ENCODE data around the gene BAIAP2L1. TPM values are rescaled to one million over a fixed set of nuclear protein-coding genes. Genes with fewer than 3 reads are reported as not detected.
A peak's percentile ranks its signal among the peaks of the same experiment; 100 is the strongest.

Gene BAIAP2L1
- total RNA-seq, 1 experiment from 2014 or later, result 14.0 TPM

DNA sequence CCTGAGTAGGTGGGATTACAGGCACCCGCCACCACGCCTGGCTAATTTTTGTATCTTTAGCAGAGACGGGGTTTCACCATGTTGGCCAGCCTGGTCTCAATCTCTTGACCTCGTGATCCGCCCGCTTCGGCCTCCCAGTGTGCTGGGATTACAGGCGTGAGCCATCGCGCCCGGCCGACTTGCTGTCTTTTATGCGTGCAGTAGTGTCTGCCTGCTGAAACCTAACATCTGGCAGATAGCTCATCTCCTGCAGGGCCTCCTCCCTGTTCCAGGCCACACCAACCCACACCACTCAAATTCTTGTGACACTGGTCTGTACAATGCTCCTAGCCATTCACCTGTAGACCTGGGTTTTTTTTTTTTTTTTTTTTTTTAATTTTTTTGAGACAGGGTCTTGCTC, 41.5 kb downstream of the BAIAP2L1 start:
- no peak for DNase-seq (ENCODE audit: low spot score)

DNA sequence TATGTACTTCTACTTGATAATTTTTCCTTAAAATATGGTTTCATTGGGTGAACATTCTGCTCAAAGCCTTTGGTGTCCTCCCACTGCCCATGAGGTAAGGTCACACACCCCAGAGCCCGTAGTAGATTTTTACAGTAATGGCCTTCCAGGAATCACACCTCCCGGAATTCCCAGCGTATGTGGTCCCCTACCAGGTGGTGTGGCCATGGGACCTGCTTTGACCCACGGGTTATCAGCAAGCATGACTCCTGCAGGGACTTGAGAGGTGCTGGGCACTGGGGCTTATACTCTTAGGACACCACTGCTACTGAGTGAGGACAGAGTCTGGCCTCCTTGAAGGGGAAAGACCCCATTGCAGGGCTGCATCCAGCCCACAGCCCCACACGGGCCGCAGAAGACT, 42.2 kb downstream of the BAIAP2L1 start:
- DNase-seq (ENCODE audit: low spot score), result no peak

DNA sequence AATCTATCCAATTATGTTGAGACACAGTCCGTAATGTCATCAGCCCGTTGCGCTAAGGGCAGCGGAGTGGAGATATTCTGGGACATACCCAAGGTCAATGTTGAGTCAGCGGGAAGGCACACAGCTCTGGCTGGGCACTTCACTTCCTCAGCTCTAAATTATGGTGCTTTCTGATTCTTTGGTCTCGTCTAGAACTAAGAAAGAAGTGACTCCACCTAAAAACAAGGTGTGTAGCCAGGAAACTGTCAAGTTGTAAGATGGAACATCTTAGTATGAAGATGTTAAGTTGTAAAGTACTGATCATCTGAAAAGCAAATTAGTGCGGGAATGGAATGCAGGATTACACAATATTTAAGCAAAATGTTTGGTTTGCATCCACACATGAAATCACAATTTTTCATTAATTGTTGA, 43.1 kb downstream of the BAIAP2L1 start:
- peak; percentile 85 for DNase-seq (ENCODE audit: low spot score)

DNA sequence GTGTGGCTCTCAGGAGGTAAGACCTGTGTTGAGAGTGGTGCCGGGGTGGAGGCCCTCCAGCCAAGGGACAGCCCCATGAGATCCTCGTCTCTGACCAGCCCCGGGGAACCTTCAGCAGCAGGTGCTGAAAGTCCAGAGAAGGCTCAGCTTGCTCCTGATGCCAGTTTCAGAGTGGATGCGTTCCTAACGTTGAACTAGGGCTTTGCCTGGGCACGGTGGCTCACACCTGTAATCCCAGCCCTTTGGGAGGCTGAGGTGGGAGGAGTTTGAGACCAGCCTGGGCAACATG, 45.7 kb downstream of the BAIAP2L1 start:
- DNase-seq (ENCODE audit: low spot score), result no peak

DNA sequence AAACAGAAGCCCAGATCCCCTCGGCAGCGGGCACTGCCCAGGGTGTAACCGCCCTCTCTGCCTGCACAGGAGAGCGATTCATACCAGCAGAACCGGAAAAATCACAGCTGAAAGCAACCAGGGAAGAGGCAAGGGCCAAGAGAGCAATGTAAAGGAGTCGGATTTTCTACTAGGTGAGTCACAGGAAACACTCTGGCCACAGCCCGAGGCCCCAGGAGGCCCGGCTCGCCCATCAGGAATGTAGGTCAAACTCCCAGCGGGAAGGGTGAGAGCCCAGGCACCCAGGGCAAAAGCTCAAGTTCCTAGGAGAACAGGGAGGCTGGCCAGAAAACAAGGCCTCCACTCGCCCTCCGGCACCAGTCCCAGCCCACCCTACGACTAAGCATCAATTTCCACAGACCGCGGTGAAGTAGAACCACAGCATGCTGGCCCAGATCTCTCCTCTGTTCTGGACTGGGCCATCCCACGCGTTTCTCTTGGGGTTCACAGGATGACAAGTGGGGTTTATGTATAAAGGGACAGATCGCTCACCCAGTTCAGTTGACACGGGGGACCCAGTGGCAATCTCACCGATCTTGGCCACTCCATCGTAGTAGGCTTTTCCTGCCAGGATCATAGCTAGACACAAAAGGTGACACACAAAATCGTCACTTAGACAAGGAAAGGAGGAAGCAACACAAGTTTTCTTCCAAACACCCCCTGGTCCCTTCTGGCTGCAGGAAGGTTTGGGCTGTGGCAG, 46.2 kb downstream of the BAIAP2L1 start:
- DNase-seq (ENCODE audit: low spot score), result peak; percentile 97

DNA sequence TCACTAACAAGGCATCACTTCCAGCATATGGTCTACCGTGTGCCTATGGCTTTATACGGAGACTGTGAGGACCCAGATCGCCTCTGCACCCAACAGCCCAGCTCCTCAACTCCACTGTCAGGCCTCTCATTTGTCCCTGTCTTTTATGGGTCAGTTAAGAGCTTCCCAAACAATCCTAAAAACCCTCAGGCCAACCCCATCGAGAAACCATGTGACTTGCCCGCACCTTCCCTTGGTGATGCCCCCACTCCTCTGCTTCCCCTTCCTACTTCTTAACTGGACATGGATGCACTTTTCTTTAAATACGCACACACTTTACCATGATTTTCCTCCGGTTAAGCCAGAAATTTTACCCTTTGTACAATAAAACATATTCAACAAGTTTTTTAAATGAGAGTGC, 46.8 kb downstream of the BAIAP2L1 start:
- peak; percentile 40 for DNase-seq (ENCODE audit: low spot score)

DNA sequence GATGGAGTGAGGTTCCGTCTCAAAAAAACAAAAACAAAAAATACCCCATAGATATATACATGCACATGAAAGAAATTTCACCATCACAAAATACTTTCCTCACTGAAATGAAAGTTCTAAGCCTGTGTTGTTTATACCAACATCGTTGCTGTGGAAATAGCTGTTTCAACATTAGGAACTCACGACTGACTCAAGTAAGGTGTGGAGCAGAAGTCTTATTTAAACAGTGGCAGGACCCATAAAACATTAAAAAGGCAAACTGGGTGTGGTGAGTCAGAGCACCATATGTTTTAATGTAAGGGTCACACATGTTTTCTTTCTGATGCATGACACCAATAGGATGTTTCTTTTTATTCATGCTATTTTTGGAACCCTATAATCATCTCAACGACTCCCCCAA, 48.3 kb downstream of the BAIAP2L1 start:
- peak; percentile 35 for DNase-seq (ENCODE audit: low spot score)

DNA sequence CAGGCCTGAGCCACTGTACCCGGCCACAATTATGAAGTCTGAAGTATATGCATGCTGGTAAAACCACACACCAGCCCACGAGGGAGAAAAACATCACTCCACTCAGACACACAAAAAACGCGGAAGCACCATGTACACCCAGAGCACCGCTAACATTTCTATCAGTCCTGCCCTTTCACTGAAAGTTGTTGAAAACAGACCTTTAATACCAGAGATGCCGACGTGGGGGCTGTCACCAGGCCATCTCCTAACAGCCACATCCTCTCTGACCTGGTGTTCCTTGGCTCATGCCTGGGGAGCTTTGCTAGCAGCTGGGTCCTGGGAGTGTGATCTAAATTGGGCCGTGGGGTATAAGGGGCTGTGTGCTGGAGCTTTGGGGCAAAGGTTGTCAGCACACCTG, 49.8 kb downstream of the BAIAP2L1 start:
- no peak for DNase-seq (ENCODE audit: low spot score)

DNA sequence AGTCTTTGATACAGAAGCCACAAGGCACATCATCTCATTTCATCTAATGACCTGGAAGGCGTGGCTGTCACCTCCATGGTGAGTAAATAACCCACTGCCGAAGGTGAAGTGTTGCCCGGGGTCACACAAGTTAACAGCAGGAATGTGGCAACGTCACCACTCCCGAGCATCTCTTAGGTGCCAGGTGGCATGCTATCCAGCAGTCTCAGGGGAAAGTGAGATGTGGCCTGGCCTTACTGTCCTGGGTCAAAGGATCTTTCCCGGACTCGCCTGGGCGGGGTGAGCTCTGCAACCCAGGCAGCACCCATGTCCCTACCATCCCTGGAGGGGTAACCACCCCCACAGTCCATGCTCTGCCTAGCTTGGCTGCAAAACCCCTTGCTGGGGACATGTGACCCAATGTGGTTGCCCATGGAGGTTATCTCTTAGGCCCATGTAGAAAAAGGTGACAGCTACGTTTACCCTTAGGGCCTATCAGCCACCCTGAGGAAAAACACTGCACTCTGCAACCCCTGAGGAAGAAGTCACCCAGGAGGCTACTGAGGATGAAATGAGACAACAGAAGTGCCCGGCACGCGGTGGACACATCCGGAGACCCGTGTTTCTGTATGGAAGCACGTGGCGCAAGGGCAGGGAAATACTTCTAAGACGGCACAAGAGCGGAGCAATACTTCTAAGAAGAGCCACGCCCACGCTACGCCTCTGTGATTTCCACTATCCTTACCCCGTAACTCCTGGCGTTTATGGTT, 52.0 kb downstream of the BAIAP2L1 start:
- DNase-seq (ENCODE audit: low spot score), result no peak

DNA sequence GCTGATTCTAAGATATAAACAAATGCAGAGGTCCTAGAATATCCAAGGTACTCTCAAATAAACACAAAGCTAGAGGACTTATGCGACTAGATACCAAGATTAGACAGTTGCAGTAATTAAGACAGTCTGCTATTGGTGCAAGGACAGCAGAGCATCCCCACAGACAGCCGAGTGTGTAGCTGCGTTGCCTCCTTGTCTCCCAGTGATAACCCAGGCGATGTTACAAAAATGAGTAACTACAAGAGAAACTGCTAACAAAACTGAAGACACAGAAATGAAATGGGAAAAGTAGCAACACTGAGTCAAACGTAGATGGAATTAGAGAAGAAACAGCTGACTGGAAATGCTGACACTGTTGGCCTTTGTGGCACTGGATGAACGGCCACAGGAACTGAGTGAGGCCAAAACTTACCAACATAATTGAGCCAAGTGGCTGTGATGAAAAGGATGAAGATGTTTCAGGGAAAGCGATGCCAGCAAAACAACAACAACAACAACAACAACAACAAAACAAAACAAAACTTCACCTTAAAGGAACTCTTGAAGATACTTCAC, 54.3 kb downstream of the BAIAP2L1 start:
- no peak for DNase-seq (ENCODE audit: low spot score)

DNA sequence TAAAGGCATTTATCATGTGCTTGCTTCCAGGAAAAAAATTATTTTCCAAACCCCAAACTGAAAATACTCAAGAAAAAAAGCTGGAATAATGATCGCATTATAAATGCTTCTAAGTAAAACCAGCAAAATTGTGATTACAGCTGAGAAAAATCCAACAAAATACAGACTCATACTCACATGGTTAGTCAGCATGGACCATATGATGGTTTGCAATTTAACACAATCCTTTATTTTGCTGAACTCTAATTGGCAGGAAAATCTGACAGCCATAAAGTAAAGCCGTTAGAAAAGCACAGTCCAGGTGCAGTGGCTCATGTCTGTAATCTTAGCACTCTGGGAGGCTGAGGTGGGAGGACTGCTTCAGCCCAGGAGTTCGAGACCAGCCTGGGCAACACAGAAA, 59.8 kb downstream of the BAIAP2L1 start:
- peak; percentile 45 for DNase-seq (ENCODE audit: low spot score)

DNA sequence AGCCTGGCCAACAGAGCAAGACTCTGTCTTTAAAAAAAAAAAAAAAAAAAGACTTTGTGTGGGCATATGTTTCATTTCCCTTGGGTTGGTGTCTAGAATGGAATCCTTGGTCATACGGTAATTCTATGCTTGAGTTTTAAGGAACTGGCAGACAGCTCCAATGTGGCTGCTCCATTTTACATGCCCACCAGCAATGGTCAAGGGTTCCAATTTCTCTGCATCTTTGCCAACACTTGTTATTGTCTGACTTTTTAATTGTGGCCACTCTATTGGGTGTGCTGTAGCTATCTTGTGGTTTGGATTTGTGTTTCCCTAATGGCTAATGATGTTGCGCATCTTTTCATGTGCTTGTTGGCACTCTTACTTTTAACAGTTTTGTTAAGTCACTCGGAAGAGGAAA, 61.8 kb downstream of the BAIAP2L1 start:
- DNase-seq (ENCODE audit: low spot score), result no peak

DNA sequence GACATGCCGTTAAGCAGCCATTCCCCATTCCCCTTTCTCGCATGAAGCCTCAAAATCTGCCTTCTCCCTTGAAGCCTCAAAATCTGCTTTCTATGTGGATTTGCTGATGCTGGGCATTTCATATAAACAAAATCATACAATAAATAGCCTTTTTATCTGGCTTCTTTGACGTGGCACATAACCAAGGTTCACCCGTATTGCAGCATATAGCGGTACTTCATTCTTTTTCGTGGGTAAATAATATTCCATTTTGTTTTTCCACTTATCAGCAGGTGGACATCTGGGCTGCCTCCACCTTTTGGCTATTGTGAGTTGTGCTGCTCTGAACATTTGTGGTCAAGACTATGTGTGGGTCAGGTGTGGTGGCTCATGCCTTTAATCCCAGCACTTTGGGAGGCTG, 62.4 kb downstream of the BAIAP2L1 start:
- no peak for DNase-seq (ENCODE audit: low spot score)

DNA sequence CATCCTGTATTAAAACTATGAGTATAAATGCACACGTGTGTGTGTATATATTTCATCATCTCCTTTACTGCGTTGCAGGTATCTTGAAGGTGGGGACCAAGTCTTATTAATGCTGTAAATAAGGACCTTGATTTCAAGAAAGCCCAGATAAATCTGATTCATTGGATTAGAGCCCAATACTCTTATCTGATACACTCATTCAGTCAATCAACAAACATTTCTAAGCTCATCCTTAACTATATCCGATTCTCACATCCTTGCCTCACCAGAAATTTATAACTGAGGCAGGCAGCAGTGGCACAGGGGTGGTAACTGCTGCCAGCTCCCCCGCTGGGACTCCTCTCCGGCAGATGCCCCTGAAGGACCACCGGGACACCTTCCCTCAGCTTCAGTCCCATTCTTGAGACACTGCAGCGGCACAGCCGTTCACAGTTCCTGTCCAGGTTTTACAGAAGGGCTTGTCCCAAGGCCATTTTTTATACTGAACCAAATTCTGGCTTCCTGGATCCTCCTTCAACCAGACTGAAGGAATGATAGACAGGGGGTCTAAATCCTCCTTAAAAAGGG, 65.4 kb downstream of the BAIAP2L1 start:
- DNase-seq (ENCODE audit: low spot score), result no peak

DNA sequence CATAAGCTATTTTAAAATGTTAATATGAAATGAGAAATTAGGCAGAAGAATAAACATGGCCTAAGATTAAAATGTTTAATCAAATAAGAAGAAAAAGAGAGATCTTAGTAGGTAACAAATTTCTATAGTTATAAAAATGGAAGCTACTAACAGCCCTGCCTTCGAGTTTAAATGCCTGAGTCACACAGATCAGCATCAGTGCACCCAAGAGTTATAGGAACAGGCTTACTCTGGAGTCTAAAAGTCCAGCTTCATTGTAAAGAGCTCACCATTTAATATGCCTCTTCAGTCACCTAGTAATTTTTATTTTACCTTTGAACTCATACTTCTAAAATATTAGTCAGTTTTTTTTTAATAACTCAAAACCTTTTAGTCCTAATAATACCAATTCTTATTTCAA, 66.8 kb downstream of the BAIAP2L1 start:
- no peak for DNase-seq (ENCODE audit: low spot score)

DNA sequence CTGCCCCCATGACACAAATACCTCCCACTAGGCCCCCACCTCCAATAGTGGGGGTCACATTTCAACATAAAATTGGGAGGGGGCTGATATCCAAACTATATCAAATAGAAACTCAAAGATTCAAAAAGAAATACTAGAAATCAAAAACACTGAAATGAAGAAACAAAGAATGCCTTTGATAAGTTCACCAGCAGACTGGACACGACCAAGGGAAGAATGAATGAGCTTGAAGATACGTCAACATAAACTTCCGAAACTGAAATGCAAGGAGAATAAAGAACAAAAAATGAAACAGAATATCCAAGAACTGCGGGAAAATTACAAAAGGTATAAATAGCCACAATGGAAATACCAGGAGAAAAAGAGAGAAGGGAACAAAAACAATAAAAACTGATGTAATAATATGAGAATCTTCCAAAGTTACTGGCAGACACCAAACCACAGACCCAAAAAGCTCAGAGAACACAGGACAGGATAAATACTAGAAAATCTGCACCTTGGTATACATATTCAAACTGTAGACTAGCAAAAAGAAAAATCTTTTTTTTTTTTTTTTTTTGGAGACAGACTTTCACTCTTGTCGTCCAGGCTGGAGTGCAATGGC, 69.9 kb downstream of the BAIAP2L1 start:
- DNase-seq (ENCODE audit: low spot score), result no peak

DNA sequence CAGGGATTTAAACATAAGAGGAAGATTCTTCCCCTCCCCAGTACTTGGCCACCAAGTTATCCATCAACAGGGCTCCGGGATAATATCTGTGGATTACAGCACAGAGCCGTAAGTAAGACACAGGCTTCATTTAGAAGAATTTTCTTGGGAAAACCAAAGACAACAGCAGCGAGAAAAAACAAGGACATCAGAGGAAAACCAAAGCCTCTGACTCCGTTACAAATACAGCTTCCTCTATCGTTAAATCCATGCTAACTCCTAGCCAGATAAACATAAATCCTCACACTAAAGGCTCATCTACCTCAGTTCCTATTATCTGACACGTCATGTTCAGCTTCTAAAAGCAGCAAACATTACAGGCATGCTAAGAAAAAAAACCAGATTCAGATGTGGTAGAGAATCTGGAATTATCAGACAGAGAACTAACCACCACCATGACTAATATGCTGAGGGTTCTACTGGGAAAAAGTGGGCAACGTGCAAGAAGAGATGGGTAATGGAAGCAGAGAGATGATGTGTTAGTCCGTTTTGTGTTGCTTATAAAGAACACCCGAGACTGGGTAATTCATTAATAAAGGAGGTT, 71.0 kb downstream of the BAIAP2L1 start:
- no peak for DNase-seq (ENCODE audit: low spot score)

DNA sequence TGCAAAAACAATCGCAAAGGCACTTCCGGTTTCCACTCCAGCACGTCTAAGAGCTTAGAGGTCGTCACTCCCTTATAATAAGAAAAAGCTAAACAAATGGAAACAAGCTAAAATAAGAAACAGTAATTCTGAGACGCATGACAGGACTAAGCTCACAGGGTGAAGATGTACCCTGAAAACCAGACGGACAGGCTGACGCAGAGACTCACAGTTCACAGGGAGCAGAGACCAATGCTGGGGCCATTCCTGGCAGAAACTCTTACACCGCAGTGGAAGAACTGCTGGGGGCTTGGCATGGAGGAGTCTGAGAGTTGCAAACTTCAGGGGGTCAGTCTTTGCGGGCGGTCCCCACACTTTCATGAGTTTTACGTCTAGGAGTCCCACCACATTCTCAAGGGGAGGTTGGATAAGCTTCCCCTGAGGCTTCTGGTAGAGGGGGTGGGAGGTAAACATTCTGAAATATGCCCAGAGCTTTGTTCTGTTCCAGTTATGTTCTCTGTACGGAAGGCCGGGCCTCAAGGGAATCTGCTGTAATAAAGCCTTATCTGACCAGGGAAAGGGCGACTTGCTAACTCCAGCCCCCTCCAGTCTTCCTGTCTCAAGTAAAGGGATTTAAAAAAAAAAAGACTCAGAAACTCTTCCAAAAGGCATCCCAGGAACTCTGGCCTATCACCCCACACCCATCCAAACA, 71.6 kb downstream of the BAIAP2L1 start:
- DNase-seq (ENCODE audit: low spot score), result no peak

DNA sequence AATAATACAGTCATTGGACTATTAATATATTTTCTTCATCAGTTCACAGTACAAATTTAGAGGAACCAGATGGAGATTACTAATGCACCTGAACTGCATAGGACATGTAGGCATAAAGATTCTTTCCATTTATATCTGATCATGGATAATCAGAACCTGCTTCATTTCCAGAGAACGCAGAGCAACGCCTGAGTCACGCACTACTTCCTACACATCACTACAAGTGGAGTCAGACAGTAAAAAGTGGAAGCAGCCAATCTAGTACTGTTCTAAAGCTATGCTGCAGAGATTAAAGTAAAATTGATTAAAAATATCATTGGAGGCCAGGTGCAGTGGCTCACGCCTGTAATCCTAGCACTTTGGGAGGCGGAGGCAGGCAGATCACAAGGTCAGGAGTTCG, 76.1 kb downstream of the BAIAP2L1 start:
- DNase-seq (ENCODE audit: low spot score), result no peak

DNA sequence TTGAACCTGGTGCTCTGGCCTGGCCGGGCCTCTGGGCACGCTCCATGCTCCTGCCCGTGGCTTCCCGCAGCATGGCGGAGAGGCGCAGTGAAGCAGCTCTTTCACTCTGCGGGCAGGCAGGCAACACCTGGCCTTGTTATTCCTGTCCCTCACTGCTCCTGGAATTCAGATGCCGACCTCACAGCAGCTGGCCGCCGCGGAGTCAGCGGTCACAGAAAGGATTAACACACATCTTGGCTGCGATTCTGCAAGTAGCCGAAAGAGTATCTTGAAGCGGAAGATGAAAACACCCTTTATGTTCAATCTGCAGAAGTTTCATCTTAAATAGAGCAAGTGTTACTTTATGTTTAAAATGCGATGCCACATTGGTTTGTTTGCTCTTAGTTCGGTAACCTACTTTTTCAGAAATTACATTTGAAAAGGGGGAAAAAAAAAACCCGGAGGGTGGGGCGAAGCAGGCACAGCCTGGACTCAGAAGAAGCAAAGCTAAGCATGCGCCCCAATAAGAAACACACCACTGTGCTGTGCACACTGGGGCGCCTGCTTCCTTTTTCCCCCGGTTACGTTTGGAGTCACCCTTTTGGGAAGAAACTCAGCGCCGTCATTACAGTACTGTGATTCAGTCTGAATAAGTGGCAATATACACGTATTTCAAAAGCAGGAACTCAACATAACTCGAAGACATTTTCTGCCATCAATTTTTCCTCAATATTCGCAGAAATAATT, 77.1 kb downstream of the BAIAP2L1 start:
- no peak for DNase-seq (ENCODE audit: low spot score)
